ENCODE results near the gene FRS2.

GRCh38 chr12:69457433-69457832, 12.8 kb upstream of the FRS2 start:
- TF ChIP-seq CTCF (conservative IDR thresholded peaks at IDR 0.05; ENCODE audit: low read depth, low read length): no peak
- TF ChIP-seq EZH2 (IDR thresholded peaks at IDR 0.05; ENCODE audit: low read length, unreplicated experiment): no peak

All from PC-3 (cell line).